Activated T-helper 9 cell treated with anti-CD3 and anti-CD28 coated beads, Interleukin-2, amount 50 U/mL, for 16 hours (primary cell): ENCODE measurements around the gene FPR2.
"Not testable (repeated sequence)": the region's sequence is repeated elsewhere in the genome, so short reads cannot be mapped to it uniquely, and the experiment has no call there.

Experiments used
- DNase-seq: peaks from one replicate; pipeline ENCODE4 v3.0.0-alpha.2; 2020; ENCODE audit warnings: low read depth

The FPR2 gene

GRCh38 chr19:51783372-51783771 is 22.4 kb downstream of the FPR2 start:
- DNase-seq, result no peak

- DNase-seq, result no peak
These were observed 23.3 kb downstream of the FPR2 start for GRCh38 chr19:51784109-51784785.

- peak; percentile 24 for DNase-seq
These were observed 24.1 kb downstream of the FPR2 start for GRCh38 chr19:51784922-51785690.

- no peak for DNase-seq
These were observed 25.9 kb downstream of the FPR2 start for GRCh38 chr19:51786646-51787494.

GRCh38 chr19:51788029-51788428 is 27.0 kb downstream of the FPR2 start:
- DNase-seq, result no peak

GRCh38 chr19:51789061-51789795 is 28.2 kb downstream of the FPR2 start:
- DNase-seq, result no peak

GRCh38 chr19:51792932-51793331 is 32.0 kb downstream of the FPR2 start:
- no peak for DNase-seq

GRCh38 chr19:51793994-51794393 is 33.0 kb downstream of the FPR2 start:
- no peak for DNase-seq

- DNase-seq, result no peak
These were observed 34.0 kb downstream of the FPR2 start, which contains the start of gene FPR3 for GRCh38 chr19:51794885-51795490. Gene FPR3, plus strand, starts transcription at chr19:51795157. Its CDS starts 28,592 bp downstream, at chr19:51823749.

- DNase-seq, result no peak
These were observed 35.3 kb downstream of the FPR2 start for GRCh38 chr19:51796195-51796679.

- no peak for DNase-seq
These were observed 36.5 kb downstream of the FPR2 start for GRCh38 chr19:51797480-51797879.

- no peak for DNase-seq
These were observed 37.1 kb downstream of the FPR2 start for GRCh38 chr19:51798062-51798461.

GRCh38 chr19:51799034-51799773 is 38.2 kb downstream of the FPR2 start:
- no peak for DNase-seq

- DNase-seq, result no peak
These were observed 38.9 kb downstream of the FPR2 start for GRCh38 chr19:51799774-51800472.

GRCh38 chr19:51800473-51801244 is 39.7 kb downstream of the FPR2 start:
- DNase-seq, result no peak

- no peak for DNase-seq
These were observed 41.8 kb downstream of the FPR2 start for GRCh38 chr19:51802775-51803174.

GRCh38 chr19:51803519-51803918 is 42.5 kb downstream of the FPR2 start:
- DNase-seq, result no peak

GRCh38 chr19:51803967-51804366 is 43.0 kb downstream of the FPR2 start:
- no peak for DNase-seq

- not testable (repeated sequence) for DNase-seq
These were observed 43.8 kb downstream of the FPR2 start for GRCh38 chr19:51804789-51805188.
